PC-9 (cell line): ENCODE measurements around the gene CWC27. TPM values are rescaled to one million over a fixed set of nuclear protein-coding genes. Genes with fewer than 3 reads are reported as not detected.
A peak's percentile ranks its signal among the peaks of the same experiment; 100 is the strongest.

Experiments
- Bru-seq: library from RNA; stranded (reverse); fragments of 400-500 nt; gene quantifications from one replicate; lab custom pipeline; 2021; lab: Mats Ljungman, UMichigan
- BruChase-seq, 2 experiments: library from RNA; stranded (reverse); fragments of 400-500 nt; gene quantifications; one replicate each; lab custom pipeline; 2021; lab: Mats Ljungman, UMichigan
- BruUV-seq: library from RNA; stranded (reverse); fragments of 400-500 nt; replicated peaks from 2 replicates; lab custom pipeline; 2021; lab: Mats Ljungman, UMichigan
- CTCF ChIA-PET: fragments of 300-600 bp; sonication (Branson Sonifier 250); formaldehyde crosslinking; loops from one replicate; lab custom pipeline; 2022; ENCODE audit warnings: antibody characterized with exemption; lab: Charles Lee
- POLR2A ChIA-PET: fragments of 300-600 bp; sonication (Branson Sonifier 250); formaldehyde crosslinking; loops from one replicate; lab custom pipeline; 2022; ENCODE audit warnings: antibody characterized with exemption; ENCODE audit not compliant: unreplicated experiment; lab: Charles Lee
- DNase-seq, 2 experiments: peaks; one replicate each; pipeline versions ENCODE4 v3.0.0 to v3.0.0-alpha.2; 2015 to 2022; ENCODE audit warnings: mixed read lengths in 1 of 2
- H2AFZ ChIP-seq: fragments of 200-600 bp; sonication (generic); 2 replicates; pipeline ENCODE4 v1.8.1; 2017; ENCODE audit warnings: antibody characterized with exemption
- H3F3A ChIP-seq: fragments of 200-600 bp; sonication (generic); 2 replicates; pipeline ENCODE4 v1.8.1; 2017; ENCODE audit warnings: antibody characterized with exemption, mild to moderate bottlenecking, low read depth; ENCODE audit not compliant: insufficient read depth
- H3K27ac ChIP-seq: fragments of 200-600 bp; sonication (generic); 2 replicates; pipeline ENCODE4 v1.6.1; 2016; ENCODE audit warnings: mixed run types
- H3K27me3 ChIP-seq: fragments of 200-600 bp; sonication (generic); 2 replicates; pipeline ENCODE4 v1.6.1; 2016; ENCODE audit warnings: low read depth, mixed run types; ENCODE audit not compliant: insufficient read depth
- H3K36me3 ChIP-seq: fragments of 200-600 bp; sonication (generic); 2 replicates; pipeline ENCODE4 v1.6.1; 2016; ENCODE audit warnings: low read depth, mixed run types
- H3K4me1 ChIP-seq: fragments of 200-600 bp; sonication (generic); replicated peaks from 2 replicates; pipeline ENCODE4 v1.6.1; 2016; ENCODE audit warnings: mixed run types; ENCODE audit not compliant: insufficient read depth
- H3K4me2 ChIP-seq: fragments of 200-600 bp; sonication (generic); 2 replicates; pipeline ENCODE4 v1.6.1; 2017; ENCODE audit warnings: mixed run types
- H3K4me3 ChIP-seq: fragments of 200-600 bp; sonication (generic); 2 replicates; pipeline ENCODE4 v1.6.1; 2016; ENCODE audit warnings: mixed run types
- H3K79me2 ChIP-seq: fragments of 200-600 bp; sonication (generic); 2 replicates; pipeline ENCODE4 v1.6.1; 2017; ENCODE audit warnings: low read depth, mixed run types
- H3K9me2 ChIP-seq: fragments of 200-600 bp; sonication (generic); 2 replicates; pipeline ENCODE4 v1.8.1; 2017; ENCODE audit warnings: mild to moderate bottlenecking; ENCODE audit not compliant: insufficient read depth
- H3K9me3 ChIP-seq: fragments of 200-600 bp; sonication (generic); 2 replicates; pipeline ENCODE4 v1.8.1; 2016; ENCODE audit warnings: low read depth; ENCODE audit not compliant: insufficient read depth
- H4K20me1 ChIP-seq: fragments of 200-600 bp; sonication (generic); 2 replicates; pipeline ENCODE4 v1.8.1; 2017; ENCODE audit not compliant: insufficient read depth
- EZH2 ChIP-seq: fragments of 200-600 bp; sonication (generic); IDR thresholded peaks from 2 replicates; pipeline ENCODE4 v1.8.0; 2017; ENCODE audit warnings: antibody characterized with exemption, low read depth
- intact Hi-C: fragments of 100-400 bp; cut with micrococcal nuclease; formaldehyde crosslinking; loops from one replicate; pipeline ENCODE4 v1.10.0; 2022; ENCODE audit not compliant: unreplicated experiment
- long read RNA-seq: library from polyadenylated mRNA; stranded (forward); transcript quantifications from one replicate; pipeline ENCODE4 v2.0.0, GENCODE V29; 2022
- total RNA-seq: library from RNA; stranded (reverse); gene quantifications from 2 replicates; pipeline ENCODE4 v1.2.3, GENCODE V29; 2021
- TF ChIP-seq, protein P1 (sequence below): fragments of 200-600 bp; sonication (generic); conservative IDR thresholded peaks from 2 replicates; pipeline ENCODE4 v1.6.1; 2017; ENCODE audit warnings: mixed run types, antibody characterized with exemption, mild to moderate bottlenecking, moderate library complexity

CWC27 gene
- total RNA-seq (17.1 and 24.1 TPM in 2 replicates), Bru-seq, nascent RNA (percentile 66 among the genes with signal in this experiment), BruChase-seq, experiment 1, labeled RNA remaining after a 2-hour chase (percentile 54 among the genes with signal in this experiment), BruChase-seq, experiment 2, labeled RNA remaining after a 6-hour chase (percentile 50 among the genes with signal in this experiment)
- long read RNA-seq, transcript CWC27-201 (14 exons, 2,078 nt), result major isoform, 28 of 36 reads
- long read RNA-seq, partial matches to known transcripts, result 4 of 36 reads
- long read RNA-seq, other reads (novel, unspliced or antisense), result 3 of 36 reads

DNA sequence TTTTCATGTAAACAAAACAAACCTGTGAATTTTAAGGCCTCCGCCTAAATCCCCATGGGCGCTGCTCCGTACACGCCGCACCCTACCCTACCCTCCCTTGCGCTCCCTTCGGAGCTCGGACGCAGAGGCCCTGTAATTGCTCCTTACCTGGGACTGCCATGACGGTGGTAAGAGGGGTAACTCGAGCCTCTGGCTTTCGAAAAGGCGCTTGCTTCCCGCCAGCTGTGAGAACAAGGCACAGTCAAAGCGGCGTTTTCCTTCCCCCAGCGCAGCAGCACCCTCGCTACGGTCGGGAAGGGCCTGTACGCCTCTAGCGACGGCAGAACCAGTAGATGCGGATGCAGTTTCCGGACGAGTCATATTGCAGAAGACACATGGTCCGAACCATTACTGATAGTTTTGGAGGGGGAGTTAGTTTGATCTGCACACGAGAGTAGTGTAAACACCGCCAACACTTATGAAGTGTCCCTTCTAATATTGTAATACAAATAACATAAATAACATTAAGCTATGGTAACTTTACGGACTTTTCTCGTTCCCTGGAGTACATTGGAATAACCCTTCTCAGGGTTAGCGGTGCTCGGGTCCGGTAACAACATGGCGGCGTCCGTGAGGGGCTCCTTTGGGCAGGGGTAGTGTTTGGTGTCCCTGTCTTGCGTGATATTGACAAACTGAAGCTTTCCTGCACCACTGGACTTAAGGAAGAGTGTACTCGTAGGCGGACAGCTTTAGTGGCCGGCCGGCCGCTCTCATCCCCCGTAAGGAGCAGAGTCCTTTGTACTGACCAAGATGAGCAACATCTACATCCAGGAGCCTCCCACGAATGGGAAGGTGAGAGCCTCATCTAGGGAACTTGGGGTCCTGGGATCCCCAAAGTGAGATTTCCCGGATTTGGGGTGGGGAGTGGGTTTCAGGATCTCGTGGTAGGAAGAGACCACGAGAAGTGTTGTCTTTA, at the start of gene CWC27, which contains the start of gene SREK1IP1:
Gene CWC27, plus strand, starts transcription at position 573 of the 955 bp plus-strand sequence. Its CDS starts 217 bp downstream, at position 790.
Gene SREK1IP1, minus strand, starts transcription at position 334 of the 955 bp plus-strand sequence. Its CDS starts 174 bp downstream, at position 160.
- peak within 1 kb of the TSS; percentile 63 for H3K27ac ChIP-seq
- peak within 1 kb of the TSS; percentile 86 for H3K4me3 ChIP-seq
- DNase-seq, result peak; percentile 72 to 82
- H3F3A ChIP-seq, result peaks cover 22% of the 10 kb centered on the region
- intact Hi-C loops, result no loop called here
- BruUV-seq, result TSS peak; percentile 78
- H3K9me2 ChIP-seq, result no peaks in the 10 kb centered on the region
- peaks cover 68% of the 10 kb centered on the region for H3K79me2 ChIP-seq
- H3K36me3 ChIP-seq, result 0 out of 2 replicates have a peak, but pooled peaks cover 4% of the 10 kb centered on the region
- no peaks in the 10 kb centered on the region for H3K9me3 ChIP-seq
- H4K20me1 ChIP-seq, result no peaks in the 10 kb centered on the region
- peak within 1 kb of the TSS; percentile 93 for H2AFZ ChIP-seq
- H3K27me3 ChIP-seq, result no peaks in the 10 kb centered on the region
- ChIA-PET CTCF (no interaction called here), POLR2A (interaction anchor here (0.6 kb wide), 1 partner anchor 629 kb away, joined by 5 read pairs; no protein-coding TSS in a partner anchor)
- TF ChIP-seq EZH2, result no peak
- TF ChIP-seq, protein P1, sequence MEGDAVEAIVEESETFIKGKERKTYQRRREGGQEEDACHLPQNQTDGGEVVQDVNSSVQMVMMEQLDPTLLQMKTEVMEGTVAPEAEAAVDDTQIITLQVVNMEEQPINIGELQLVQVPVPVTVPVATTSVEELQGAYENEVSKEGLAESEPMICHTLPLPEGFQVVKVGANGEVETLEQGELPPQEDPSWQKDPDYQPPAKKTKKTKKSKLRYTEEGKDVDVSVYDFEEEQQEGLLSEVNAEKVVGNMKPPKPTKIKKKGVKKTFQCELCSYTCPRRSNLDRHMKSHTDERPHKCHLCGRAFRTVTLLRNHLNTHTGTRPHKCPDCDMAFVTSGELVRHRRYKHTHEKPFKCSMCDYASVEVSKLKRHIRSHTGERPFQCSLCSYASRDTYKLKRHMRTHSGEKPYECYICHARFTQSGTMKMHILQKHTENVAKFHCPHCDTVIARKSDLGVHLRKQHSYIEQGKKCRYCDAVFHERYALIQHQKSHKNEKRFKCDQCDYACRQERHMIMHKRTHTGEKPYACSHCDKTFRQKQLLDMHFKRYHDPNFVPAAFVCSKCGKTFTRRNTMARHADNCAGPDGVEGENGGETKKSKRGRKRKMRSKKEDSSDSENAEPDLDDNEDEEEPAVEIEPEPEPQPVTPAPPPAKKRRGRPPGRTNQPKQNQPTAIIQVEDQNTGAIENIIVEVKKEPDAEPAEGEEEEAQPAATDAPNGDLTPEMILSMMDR, result no peak
- peak within 1 kb of the TSS; percentile 96 for H3K4me2 ChIP-seq
- peaks cover 38% of the 10 kb centered on the region for H3K4me1 ChIP-seq

DNA sequence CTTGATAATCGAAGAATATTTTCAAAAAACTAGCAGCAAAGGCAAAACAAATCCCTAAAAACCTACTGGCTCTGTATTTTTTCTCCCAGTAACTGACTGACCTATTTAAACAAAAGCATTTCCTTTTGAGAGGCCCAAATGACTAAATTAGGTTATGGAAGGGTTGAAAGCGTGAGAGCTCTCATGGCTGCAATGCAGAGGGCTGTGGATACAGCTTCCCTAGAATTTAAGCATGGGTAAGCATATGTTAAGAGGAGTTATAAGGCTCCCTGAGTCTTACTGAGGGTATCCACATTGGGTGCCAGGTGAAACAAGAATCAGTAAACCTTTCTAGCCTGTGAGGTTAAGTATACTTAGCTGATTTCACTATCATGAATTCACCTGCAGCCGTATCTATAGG, 46.1 kb upstream of the CWC27 start:
- H3K4me1 ChIP-seq, result no peaks in the 10 kb centered on the region
- intact Hi-C loops, result no loop called here
- H3K9me3 ChIP-seq, result no peaks in the 10 kb centered on the region
- H4K20me1 ChIP-seq, result no peaks in the 10 kb centered on the region
- no peak for DNase-seq
- CTCF ChIA-PET, result no interaction called here
- H3K27me3 ChIP-seq, result no peaks in the 10 kb centered on the region
- no peak overlapping the region for H2AFZ ChIP-seq
- H3K36me3 ChIP-seq, result peaks cover 14% of the 10 kb centered on the region; the same call in 1 of the 2 replicates
- BruUV-seq, result no TSS peak
- H3F3A ChIP-seq, result no peaks in the 10 kb centered on the region
- no peak for TF ChIP-seq EZH2
- TF ChIP-seq, protein P1, result no peak
- POLR2A ChIA-PET, result no interaction called here
- no peak overlapping the region for H3K27ac ChIP-seq
- no peaks in the 10 kb centered on the region for H3K79me2 ChIP-seq
- H3K9me2 ChIP-seq, result no peaks in the 10 kb centered on the region
- H3K4me2 ChIP-seq, result no peak overlapping the region
- H3K4me3 ChIP-seq, result no peak overlapping the region

DNA sequence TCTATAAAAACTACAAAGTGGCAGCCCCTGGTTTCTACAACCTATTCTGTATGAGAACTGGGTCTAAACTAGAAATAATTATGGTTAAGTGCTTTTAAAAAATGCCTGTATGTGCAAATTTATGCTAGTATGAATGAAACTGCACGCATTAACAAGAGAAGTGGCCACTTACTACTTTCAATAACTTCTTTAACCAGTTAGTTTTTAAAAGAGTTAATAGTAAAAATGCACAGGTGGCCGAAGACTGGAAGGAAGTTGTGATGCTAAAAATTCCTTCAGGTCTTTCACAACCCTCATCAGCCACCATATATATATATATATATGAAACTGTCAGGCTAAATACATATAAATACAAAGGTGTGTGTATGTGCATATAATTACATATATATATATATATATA, 41.6 kb upstream of the CWC27 start:
- Histone ChIP-seq H2AFZ (no peak overlapping the region), H3K9me3 (peaks cover 4% of the 10 kb centered on the region; the same call in 1 of the 2 replicates), H3K36me3 (0 out of 2 replicates have a peak, but pooled peaks cover 8% of the 10 kb centered on the region), H3K79me2 (no peaks in the 10 kb centered on the region), H3K4me1 (no peaks in the 10 kb centered on the region), H3K27ac (no peak overlapping the region), H3F3A (no peaks in the 10 kb centered on the region), H3K9me2 (no peaks in the 10 kb centered on the region), H3K4me2 (no peak overlapping the region), H3K27me3 (no peaks in the 10 kb centered on the region), H4K20me1 (no peaks in the 10 kb centered on the region), H3K4me3 (no peak overlapping the region)
- BruUV-seq, result no TSS peak
- no peak for TF ChIP-seq EZH2
- TF ChIP-seq, protein P1, result no peak
- no peak for DNase-seq
- ChIA-PET CTCF (no interaction called here), POLR2A (no interaction called here)
- intact Hi-C loops, result no loop called here
